Brain microvascular endothelial cell (primary cell): Measurements from ENCODE around the gene KRT78.

Source experiments
- DNase-seq: peaks from one replicate; pipeline ENCODE4 v3.0.0-alpha.2; 2020
- H3K27ac ChIP-seq: fragments of 250-450 bp; sonication (Bioruptor Pico); 2 replicates; pipeline ENCODE4 v1.5.1; 2020; ENCODE audit warnings: mild to moderate bottlenecking, moderate library complexity
- H3K27me3 ChIP-seq: fragments of 250-450 bp; sonication (Bioruptor Pico); replicated peaks from 2 replicates; pipeline ENCODE4 v1.5.1; 2020; ENCODE audit warnings: mild to moderate bottlenecking
- H3K36me3 ChIP-seq: fragments of 250-450 bp; sonication (Bioruptor Pico); replicated peaks from 2 replicates; pipeline ENCODE4 v1.5.1; 2020; ENCODE audit warnings: mild to moderate bottlenecking
- H3K4me3 ChIP-seq: 2 replicates; pipeline ENCODE4 v1.5.1; 2011; ENCODE audit warnings: low read depth, mild to moderate bottlenecking, control low read depth, low read length, moderate library complexity
- in situ Hi-C: cut with HindIII; loops from 2 replicates; pipeline ENCODE4 v1.10.0; 2017; ENCODE audit warnings: low sequenced_read_pairs, low pct_ligation_motif_present
- TF ChIP-seq, protein P1 (sequence below): IDR thresholded peaks from 2 replicates; pipeline ENCODE4 v1.5.1; 2011; ENCODE audit warnings: low read depth, mild to moderate bottlenecking, moderate library complexity, low read length, control low read depth, inconsistent platforms; ENCODE audit errors: missing control alignments

The KRT78 gene

DNA sequence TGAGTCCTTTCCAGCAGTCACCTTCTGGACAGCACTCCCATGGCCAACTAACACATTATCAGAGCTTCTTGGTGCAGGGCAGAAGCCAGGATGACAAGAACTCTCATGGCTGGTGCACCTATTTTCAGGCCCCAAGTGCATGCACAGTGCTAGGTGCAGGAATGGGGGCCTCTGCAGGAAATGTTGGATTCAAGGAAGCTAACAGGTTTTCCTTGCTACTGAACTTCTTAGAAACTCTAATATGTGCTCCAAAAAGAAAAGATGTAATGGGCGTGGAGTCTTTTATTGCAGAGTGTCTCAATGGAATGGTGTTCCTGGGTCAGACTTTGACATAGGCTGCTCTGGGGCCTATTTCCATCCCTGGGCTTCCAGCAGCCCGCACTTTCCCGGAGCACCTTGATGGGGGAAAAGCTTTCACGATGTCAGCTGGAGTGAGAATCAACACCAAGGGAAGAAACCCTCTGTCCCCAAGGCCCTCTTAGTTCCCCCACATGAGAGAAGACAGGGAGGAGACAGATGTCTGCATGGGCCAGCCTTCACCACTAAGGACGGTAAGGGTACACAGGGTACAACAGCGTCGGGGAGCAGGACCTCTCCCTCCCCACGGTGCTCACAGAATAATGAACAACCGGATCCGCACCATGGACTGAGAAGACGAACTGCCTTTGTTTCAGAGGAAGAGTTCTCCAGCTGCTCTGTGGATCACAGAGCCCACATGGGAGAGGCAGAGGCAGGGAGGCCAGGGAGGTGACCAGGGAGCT, 59.7 kb downstream of the KRT78 start:
- no peak overlapping the region for H3K4me3 ChIP-seq
- in situ Hi-C loops, result no loop called here
- TF ChIP-seq, protein P1, sequence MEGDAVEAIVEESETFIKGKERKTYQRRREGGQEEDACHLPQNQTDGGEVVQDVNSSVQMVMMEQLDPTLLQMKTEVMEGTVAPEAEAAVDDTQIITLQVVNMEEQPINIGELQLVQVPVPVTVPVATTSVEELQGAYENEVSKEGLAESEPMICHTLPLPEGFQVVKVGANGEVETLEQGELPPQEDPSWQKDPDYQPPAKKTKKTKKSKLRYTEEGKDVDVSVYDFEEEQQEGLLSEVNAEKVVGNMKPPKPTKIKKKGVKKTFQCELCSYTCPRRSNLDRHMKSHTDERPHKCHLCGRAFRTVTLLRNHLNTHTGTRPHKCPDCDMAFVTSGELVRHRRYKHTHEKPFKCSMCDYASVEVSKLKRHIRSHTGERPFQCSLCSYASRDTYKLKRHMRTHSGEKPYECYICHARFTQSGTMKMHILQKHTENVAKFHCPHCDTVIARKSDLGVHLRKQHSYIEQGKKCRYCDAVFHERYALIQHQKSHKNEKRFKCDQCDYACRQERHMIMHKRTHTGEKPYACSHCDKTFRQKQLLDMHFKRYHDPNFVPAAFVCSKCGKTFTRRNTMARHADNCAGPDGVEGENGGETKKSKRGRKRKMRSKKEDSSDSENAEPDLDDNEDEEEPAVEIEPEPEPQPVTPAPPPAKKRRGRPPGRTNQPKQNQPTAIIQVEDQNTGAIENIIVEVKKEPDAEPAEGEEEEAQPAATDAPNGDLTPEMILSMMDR, result no peak
- H3K27ac ChIP-seq, result no peak overlapping the region
- no peak for DNase-seq
- no peaks in the 10 kb centered on the region for H3K36me3 ChIP-seq
- peaks cover 14% of the 10 kb centered on the region for H3K27me3 ChIP-seq

DNA sequence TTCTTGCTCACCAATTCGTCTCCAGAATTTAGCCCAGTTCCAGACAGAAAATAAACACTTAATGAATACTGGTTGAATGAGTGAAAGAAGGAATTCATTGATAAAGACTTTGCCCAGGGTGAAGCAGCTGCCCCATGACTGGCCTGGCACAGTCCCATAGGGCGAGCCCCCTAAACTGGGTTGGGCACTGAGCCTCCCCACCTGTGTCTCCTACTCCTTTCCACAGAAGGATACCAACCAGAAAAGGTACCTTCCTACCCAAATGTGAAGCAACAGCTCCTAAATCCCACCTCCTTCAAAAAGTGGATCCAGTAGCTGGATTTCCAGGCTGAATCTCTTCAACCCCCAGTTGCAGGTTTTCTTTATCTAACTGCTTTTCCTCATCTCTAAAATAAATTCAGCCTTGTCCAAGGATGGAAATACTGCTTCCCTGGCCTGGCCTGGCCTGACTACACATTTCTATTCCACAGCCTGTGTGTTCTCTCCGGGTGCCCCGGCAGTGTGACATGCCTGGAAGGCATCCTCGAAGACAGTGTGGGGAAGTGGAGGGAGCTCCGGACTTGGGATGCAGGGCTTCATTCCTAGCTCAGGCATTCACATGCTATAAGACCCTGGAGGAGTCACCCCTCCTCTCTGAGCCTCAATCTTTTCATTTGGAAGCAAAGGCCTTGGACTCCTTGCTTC, 60.5 kb downstream of the KRT78 start:
- DNase-seq, result no peak
- in situ Hi-C loops, result no loop called here
- peaks cover 14% of the 10 kb centered on the region for H3K27me3 ChIP-seq

More for the DNA sequence above, 60.5 kb downstream of the KRT78 start:
- no peaks in the 10 kb centered on the region for H3K36me3 ChIP-seq
- TF ChIP-seq, protein P1, result no peak
- no peak overlapping the region for H3K4me3 ChIP-seq
- H3K27ac ChIP-seq, result no peak overlapping the region
